MM.1S (cell line): ENCODE results near the gene EPM2AIP1.

ENCODE experiments used
- DNase-seq: peaks from one replicate; pipeline ENCODE4 v3.0.0-alpha.2; 2015
- H2AFZ ChIP-seq: fragments of 300-600 bp; sonication (generic); 2 replicates; pipeline ENCODE4 v1.6.0; 2016; ENCODE audit warnings: antibody characterized with exemption, low read length
- H3F3A ChIP-seq: fragments of 300-600 bp; sonication (generic); 2 replicates; pipeline ENCODE4 v1.6.1; 2016; ENCODE audit warnings: mild to moderate bottlenecking, antibody characterized with exemption, low read length, moderate library complexity, mixed read lengths; ENCODE audit not compliant: insufficient read depth
- H3K27ac ChIP-seq: fragments of 300-600 bp; sonication (generic); 2 replicates; pipeline ENCODE4 v1.5.1; 2016; ENCODE audit warnings: mild to moderate bottlenecking, low read length
- H3K27me3 ChIP-seq: fragments of 300-600 bp; sonication (generic); replicated peaks from 2 replicates; pipeline ENCODE4 v1.6.0; 2016; ENCODE audit warnings: low read length; ENCODE audit not compliant: insufficient read depth
- H3K36me3 ChIP-seq: fragments of 300-600 bp; sonication (generic); replicated peaks from 2 replicates; pipeline ENCODE4 v1.6.1; 2016; ENCODE audit warnings: mild to moderate bottlenecking, low read length, mixed read lengths; ENCODE audit not compliant: insufficient read depth
- H3K4me1 ChIP-seq: fragments of 300-600 bp; sonication (generic); 2 replicates; pipeline ENCODE4 v1.6.1; 2016; ENCODE audit warnings: low read length, mixed read lengths
- H3K4me2 ChIP-seq: fragments of 300-600 bp; sonication (generic); 2 replicates; pipeline ENCODE4 v1.6.0; 2016; ENCODE audit warnings: low read depth, low read length
- H3K4me3 ChIP-seq: fragments of 300-600 bp; sonication (generic); 2 replicates; pipeline ENCODE4 v1.5.1; 2016; ENCODE audit warnings: low read length, mixed read lengths
- H3K79me2 ChIP-seq: fragments of 300-600 bp; sonication (generic); 2 replicates; pipeline ENCODE4 v1.6.1; 2016; ENCODE audit warnings: mixed run types, low read length, mixed read lengths
- H3K9ac ChIP-seq: fragments of 300-600 bp; sonication (generic); 2 replicates; pipeline ENCODE4 v1.6.1; 2016; ENCODE audit warnings: low read length, mixed read lengths
- H3K9me2 ChIP-seq: fragments of 300-600 bp; sonication (generic); replicated peaks from 2 replicates; pipeline ENCODE4 v1.6.1; 2016; ENCODE audit warnings: mild to moderate bottlenecking, low read length, mixed read lengths; ENCODE audit not compliant: insufficient read depth
- H3K9me3 ChIP-seq: fragments of 300-600 bp; sonication (generic); replicated peaks from 2 replicates; pipeline ENCODE4 v1.6.1; 2016; ENCODE audit warnings: mild to moderate bottlenecking, low read length, mixed read lengths; ENCODE audit not compliant: insufficient read depth
- H4K20me1 ChIP-seq: fragments of 300-600 bp; sonication (generic); 2 replicates; pipeline ENCODE4 v1.6.1; 2016; ENCODE audit warnings: mild to moderate bottlenecking, low read length, moderate library complexity, mixed read lengths; ENCODE audit not compliant: insufficient read depth
- CTCF ChIP-seq: fragments of 300-600 bp; sonication (generic); IDR thresholded peaks from 2 replicates; pipeline ENCODE4 v1.5.1; 2016; ENCODE audit warnings: antibody characterized with exemption, low read length, mixed read lengths
- EZH2 ChIP-seq: fragments of 300-600 bp; sonication (generic); optimal IDR thresholded peaks from 2 replicates; pipeline ENCODE3; 2017; ENCODE audit warnings: low read depth, mild to moderate bottlenecking, antibody characterized with exemption, low read length, mixed read lengths
- EZH2phosphoT487 ChIP-seq: fragments of 300-600 bp; sonication (generic); IDR thresholded peaks from 2 replicates; pipeline ENCODE4 v1.6.1; 2018; ENCODE audit warnings: antibody characterized with exemption, low read length

Gene EPM2AIP1

DNA sequence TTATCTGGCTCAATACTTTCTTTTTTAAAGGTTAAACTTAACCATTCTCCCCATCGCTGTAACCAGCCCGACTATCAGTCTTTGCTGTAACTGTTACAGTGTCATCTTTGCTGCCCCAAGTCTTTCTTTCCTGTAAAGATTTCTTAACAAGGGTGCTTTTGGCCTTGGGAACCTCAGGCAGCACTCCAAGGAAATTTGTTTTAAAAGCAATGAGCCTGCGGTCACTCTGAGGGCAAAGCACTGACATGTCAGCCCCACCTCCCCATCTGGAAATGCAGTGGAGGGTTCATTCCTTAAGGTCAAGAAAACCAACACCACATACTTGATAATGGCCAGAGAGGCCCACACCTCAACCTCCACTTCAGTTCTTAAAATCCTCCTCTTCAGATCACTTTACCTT is 51.3 kb downstream of the EPM2AIP1 start:
- no peak for DNase-seq
- TF ChIP-seq EZH2phosphoT487 (no peak), EZH2 (no peak)
- Histone ChIP-seq H3K4me3 (no peak overlapping the region), H3K79me2 (no peaks in the 10 kb centered on the region), H3K9me2 (no peaks in the 10 kb centered on the region), H3K9me3 (no peaks in the 10 kb centered on the region), H3K27me3 (peaks cover 14% of the 10 kb centered on the region), H4K20me1 (no peaks in the 10 kb centered on the region), H3F3A (no peaks in the 10 kb centered on the region), H2AFZ (no peak overlapping the region), H3K36me3 (no peaks in the 10 kb centered on the region), H3K4me2 (no peak overlapping the region), H3K9ac (no peak overlapping the region), H3K27ac (no peak overlapping the region), H3K4me1 (no peaks in the 10 kb centered on the region)

DNA sequence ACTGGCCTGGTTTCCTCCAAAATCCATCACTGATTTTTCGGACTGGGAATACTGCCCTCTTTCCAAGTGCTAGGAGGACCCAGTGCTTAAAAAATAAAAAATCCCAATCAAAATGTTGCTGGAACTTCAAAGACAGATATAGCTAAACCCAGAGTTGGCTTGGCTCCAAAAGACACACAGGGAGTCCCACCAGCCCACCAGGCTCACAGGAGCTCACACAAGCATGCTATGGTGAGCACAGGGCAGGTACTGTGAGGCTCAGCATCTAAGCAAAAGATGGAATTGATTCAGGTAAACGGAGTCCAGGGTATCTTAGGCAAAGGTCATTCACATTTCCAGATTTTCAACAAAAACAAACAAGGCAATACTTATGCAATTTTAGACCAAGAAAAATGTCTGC is 51.8 kb downstream of the EPM2AIP1 start:
- Histone ChIP-seq H3K9me2 (no peaks in the 10 kb centered on the region), H3K9me3 (no peaks in the 10 kb centered on the region), H3K79me2 (no peaks in the 10 kb centered on the region), H3K4me3 (no peak overlapping the region), H3F3A (no peaks in the 10 kb centered on the region), H3K27me3 (peaks cover 14% of the 10 kb centered on the region), H4K20me1 (no peaks in the 10 kb centered on the region), H3K36me3 (no peaks in the 10 kb centered on the region), H3K27ac (no peak overlapping the region), H2AFZ (no peak overlapping the region), H3K4me1 (no peaks in the 10 kb centered on the region), H3K4me2 (no peak overlapping the region), H3K9ac (no peak overlapping the region)
- no peak for DNase-seq
- TF ChIP-seq EZH2 (no peak), EZH2phosphoT487 (no peak), CTCF (no peak)

DNA sequence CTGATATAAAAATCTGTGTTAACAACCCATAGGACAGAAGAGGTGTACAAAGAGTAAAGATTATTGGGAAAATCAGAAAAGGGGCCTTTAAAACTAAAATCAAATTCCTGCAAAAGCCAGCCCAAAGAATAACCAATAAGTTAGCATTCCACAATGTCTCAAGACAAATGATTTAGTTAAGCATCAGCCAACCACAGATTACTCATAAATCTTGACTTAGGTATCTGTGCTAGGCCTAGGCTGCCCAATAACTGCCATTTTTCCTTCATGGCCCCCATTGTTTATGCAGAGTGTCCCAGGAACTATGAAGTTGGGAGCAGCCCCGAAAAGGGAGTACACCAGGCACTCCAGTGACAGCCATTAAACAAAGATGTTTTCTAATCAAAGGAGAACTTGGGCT is 55.4 kb downstream of the EPM2AIP1 start:
- Histone ChIP-seq H3K9me3 (no peaks in the 10 kb centered on the region), H3K79me2 (no peaks in the 10 kb centered on the region), H3K36me3 (no peaks in the 10 kb centered on the region), H3K27ac (no peak overlapping the region), H3K9me2 (no peaks in the 10 kb centered on the region), H3K4me1 (no peaks in the 10 kb centered on the region), H2AFZ (no peak overlapping the region), H3K4me3 (no peak overlapping the region), H3F3A (no peaks in the 10 kb centered on the region), H3K4me2 (no peak overlapping the region), H3K9ac (no peak overlapping the region), H3K27me3 (no peaks in the 10 kb centered on the region), H4K20me1 (no peaks in the 10 kb centered on the region)
- TF ChIP-seq EZH2phosphoT487 (no peak), CTCF (no peak), EZH2 (no peak)
- no peak for DNase-seq
